ENCODE results near the gene EMC6. TPM values are rescaled to one million over a fixed set of nuclear protein-coding genes. Genes with fewer than 3 reads are reported as not detected.

EMC6 gene
- polyA plus RNA-seq, 1 donor (not counting 4 experiments of a cell fraction or from before 2014, with no cell fraction given) = 35.4 TPM

DNA sequence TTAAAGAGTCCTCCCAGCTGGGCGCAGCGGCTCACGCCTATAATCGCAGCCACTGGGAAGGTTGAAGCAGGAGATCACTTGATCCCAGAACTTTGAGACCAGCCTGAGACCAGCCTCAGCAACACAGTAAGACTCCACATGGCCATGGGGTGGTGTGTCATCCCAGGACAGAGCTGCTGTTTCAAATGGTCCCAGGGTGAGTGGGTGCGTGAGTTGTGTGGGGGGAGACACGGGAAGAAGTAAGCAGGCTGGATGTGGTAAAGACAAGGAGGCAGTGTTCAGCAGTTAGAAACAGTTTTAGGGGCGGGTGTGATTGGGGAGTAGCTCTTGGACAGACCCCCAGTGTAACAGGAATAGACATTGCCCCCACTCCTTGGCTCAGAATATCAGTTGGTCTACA lies 36.3 kb upstream of the EMC6 start:
- Histone ChIP-seq H3K9me1 (ENCODE audit: control insufficient read depth, extremely low read depth, insufficient read depth, low read length) (no peaks in the 10 kb centered on the region), H3K4me2 (ENCODE audit: control insufficient read depth, extremely low read depth, insufficient read depth, low read depth, low read length) (no peak overlapping the region), H3K4me3 (ENCODE audit: control insufficient read depth in 2 of 3, extremely low read depth in 1 of 3, insufficient read depth in 2 of 3, low read depth in 1 of 3, low read length in 3 of 3) (no peak overlapping the region), H3K27me3 (ENCODE audit: control insufficient read depth, extremely low read depth, insufficient read depth, low read length) (no peaks in the 10 kb centered on the region), H2AFZ (ENCODE audit: control insufficient read depth, low read length) (no peak overlapping the region), H3K9ac (ENCODE audit: control insufficient read depth, extremely low read depth, insufficient read depth, low read length) (no peak overlapping the region), H3K9me3 (ENCODE audit: control insufficient read depth, low read depth, low read length) (no peaks in the 10 kb centered on the region), H3K36me3 (ENCODE audit: control insufficient read depth in 2 of 2, extremely low read depth in 1 of 2, insufficient read depth in 2 of 2, low read length in 2 of 2) (peaks cover 6 to 11% of the 10 kb centered on the region in 2 experiments), H3K4me1 (ENCODE audit: control insufficient read depth, extremely low read depth, insufficient read depth, low read length) (no peaks in the 10 kb centered on the region), H3K27ac (ENCODE audit: control insufficient read depth, insufficient read depth, low read length) (no peak overlapping the region), H4K20me1 (ENCODE audit: control insufficient read depth, extremely low read depth, insufficient read depth, low read length) (no peaks in the 10 kb centered on the region), H3K79me2 (ENCODE audit: control insufficient read depth, insufficient read depth, low read length) (peaks cover 14% of the 10 kb centered on the region)
- DNase-seq (ENCODE audit: low read depth, low spot score) (no peak), FAIRE-seq (no peak)
- dilution Hi-C loops (cut with MboI; ENCODE audit: extremely low pct_ligation_motif_present, low sequenced_read_pairs) = no loop called here
- TF ChIP-seq, protein P1, sequence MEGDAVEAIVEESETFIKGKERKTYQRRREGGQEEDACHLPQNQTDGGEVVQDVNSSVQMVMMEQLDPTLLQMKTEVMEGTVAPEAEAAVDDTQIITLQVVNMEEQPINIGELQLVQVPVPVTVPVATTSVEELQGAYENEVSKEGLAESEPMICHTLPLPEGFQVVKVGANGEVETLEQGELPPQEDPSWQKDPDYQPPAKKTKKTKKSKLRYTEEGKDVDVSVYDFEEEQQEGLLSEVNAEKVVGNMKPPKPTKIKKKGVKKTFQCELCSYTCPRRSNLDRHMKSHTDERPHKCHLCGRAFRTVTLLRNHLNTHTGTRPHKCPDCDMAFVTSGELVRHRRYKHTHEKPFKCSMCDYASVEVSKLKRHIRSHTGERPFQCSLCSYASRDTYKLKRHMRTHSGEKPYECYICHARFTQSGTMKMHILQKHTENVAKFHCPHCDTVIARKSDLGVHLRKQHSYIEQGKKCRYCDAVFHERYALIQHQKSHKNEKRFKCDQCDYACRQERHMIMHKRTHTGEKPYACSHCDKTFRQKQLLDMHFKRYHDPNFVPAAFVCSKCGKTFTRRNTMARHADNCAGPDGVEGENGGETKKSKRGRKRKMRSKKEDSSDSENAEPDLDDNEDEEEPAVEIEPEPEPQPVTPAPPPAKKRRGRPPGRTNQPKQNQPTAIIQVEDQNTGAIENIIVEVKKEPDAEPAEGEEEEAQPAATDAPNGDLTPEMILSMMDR (optimal IDR thresholded peaks at IDR 0.05 in 1 of 3, IDR thresholded peaks at IDR 0.05 in 1 of 3, conservative IDR thresholded peaks at IDR 0.05 in 1 of 3; ENCODE audit: extremely low read depth in 1 of 3, insufficient read depth in 2 of 3, low read length in 3 of 3) = no peak
- no peak for TF ChIP-seq EZH2 (IDR thresholded peaks at IDR 0.05; ENCODE audit: low read length)

DNA sequence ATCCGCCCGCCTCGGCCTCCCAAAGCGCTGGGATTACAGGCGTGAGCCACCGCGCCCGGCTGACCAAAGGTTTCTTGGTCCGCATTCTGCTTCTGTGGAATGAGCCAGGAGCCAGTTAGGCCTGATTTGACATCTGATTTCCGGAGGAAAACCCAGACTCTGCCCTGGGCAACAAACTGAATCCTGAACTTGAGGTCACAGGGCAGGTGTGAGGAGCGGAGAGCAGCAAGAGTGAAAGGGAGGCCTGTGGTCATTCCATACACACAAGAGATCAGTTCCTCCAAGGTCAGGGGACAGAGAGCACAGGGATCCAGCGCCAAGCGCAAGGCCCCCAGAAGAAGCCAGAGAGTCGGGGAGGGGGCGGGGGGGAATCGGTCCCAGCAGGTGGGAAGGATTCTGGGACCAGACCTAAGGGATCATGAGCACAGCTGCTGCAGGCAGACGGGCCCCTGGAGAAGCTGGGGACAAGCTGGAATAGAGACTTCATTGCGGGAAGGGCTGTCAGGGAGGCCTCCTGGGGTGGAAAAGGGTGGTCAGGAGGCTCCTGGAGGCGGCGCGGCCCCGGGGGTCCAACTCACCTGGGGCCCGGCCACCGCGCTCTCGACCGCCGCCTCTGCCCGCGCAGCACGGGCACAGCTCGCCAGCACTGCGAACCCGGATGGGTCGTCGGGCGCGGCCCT lies 33.0 kb upstream of the EMC6 start:
- FAIRE-seq = no peak
- H3K4me3 ChIP-seq (ENCODE audit: control insufficient read depth in 2 of 3, extremely low read depth in 1 of 3, insufficient read depth in 2 of 3, low read depth in 1 of 3, low read length in 3 of 3) = peak overlapping the region; percentile 73 to 99 (median 85)
- dilution Hi-C loops (cut with MboI; ENCODE audit: extremely low pct_ligation_motif_present, low sequenced_read_pairs) = no loop called here
- H3K9ac ChIP-seq (ENCODE audit: control insufficient read depth, extremely low read depth, insufficient read depth, low read length) = peak overlapping the region; percentile 95
- peak overlapping the region; percentile 91 for H2AFZ ChIP-seq (ENCODE audit: control insufficient read depth, low read length)
- H4K20me1 ChIP-seq (ENCODE audit: control insufficient read depth, extremely low read depth, insufficient read depth, low read length) = no peaks in the 10 kb centered on the region
- H3K27ac ChIP-seq (ENCODE audit: control insufficient read depth, insufficient read depth, low read length) = peak overlapping the region; percentile 95
- TF ChIP-seq, protein P1 (optimal IDR thresholded peaks at IDR 0.05 in 1 of 3, IDR thresholded peaks at IDR 0.05 in 1 of 3, conservative IDR thresholded peaks at IDR 0.05 in 1 of 3; ENCODE audit: extremely low read depth in 1 of 3, insufficient read depth in 2 of 3, low read length in 3 of 3) = no peak
- TF ChIP-seq EZH2 (IDR thresholded peaks at IDR 0.05; ENCODE audit: low read length) = no peak
- no peaks in the 10 kb centered on the region for H3K9me3 ChIP-seq (ENCODE audit: control insufficient read depth, low read depth, low read length)
- H3K79me2 ChIP-seq (ENCODE audit: control insufficient read depth, insufficient read depth, low read length) = peaks cover 16% of the 10 kb centered on the region
- H3K27me3 ChIP-seq (ENCODE audit: control insufficient read depth, extremely low read depth, insufficient read depth, low read length) = no peaks in the 10 kb centered on the region
- H3K4me2 ChIP-seq (ENCODE audit: control insufficient read depth, extremely low read depth, insufficient read depth, low read depth, low read length) = peak overlapping the region; percentile 88
- H3K9me1 ChIP-seq (ENCODE audit: control insufficient read depth, extremely low read depth, insufficient read depth, low read length) = peaks cover 2% of the 10 kb centered on the region
- H3K36me3 ChIP-seq (ENCODE audit: control insufficient read depth in 2 of 2, extremely low read depth in 1 of 2, insufficient read depth in 2 of 2, low read length in 2 of 2) = peaks cover 0 to 5% of the 10 kb centered on the region in 2 experiments
- no peak for DNase-seq (ENCODE audit: low read depth, low spot score)
- peaks cover 5% of the 10 kb centered on the region for H3K4me1 ChIP-seq (ENCODE audit: control insufficient read depth, extremely low read depth, insufficient read depth, low read length)

Data from keratinocyte (primary cell).